SKM-1 (cell line): ENCODE measurements around the gene RASAL2.
"Not testable (repeated sequence)": the region's sequence is repeated elsewhere in the genome, so short reads cannot be mapped to it uniquely, and the experiment has no call there.

Experiments
- DNase-seq: peaks from one replicate; lab custom pipeline; 2025; ENCODE audit not compliant: unreplicated experiment; lab: John Stamatoyannopoulos, UW

Gene RASAL2

GRCh38 chr1:178273707-178274410 lies 180.0 kb downstream of the RASAL2 start:
- peak; percentile 60 for DNase-seq

- DNase-seq, result no peak
Observed at GRCh38 chr1:178275049-178275448, 181.1 kb downstream of the RASAL2 start.

GRCh38 chr1:178275553-178275952 lies 181.6 kb downstream of the RASAL2 start:
- no peak for DNase-seq

GRCh38 chr1:178277793-178278530 lies 184.1 kb downstream of the RASAL2 start:
- peak; percentile 98 for DNase-seq

GRCh38 chr1:178278916-178279686 lies 185.2 kb downstream of the RASAL2 start:
- no peak for DNase-seq

- DNase-seq, result peak; percentile 75
Observed at GRCh38 chr1:178282949-178283367, 189.1 kb downstream of the RASAL2 start.

GRCh38 chr1:178283409-178283808 lies 189.5 kb downstream of the RASAL2 start:
- peak; percentile 75 for DNase-seq

- DNase-seq, result peak; percentile 68
Observed at GRCh38 chr1:178284058-178284457, 190.2 kb downstream of the RASAL2 start.

- DNase-seq, result no peak
Observed at GRCh38 chr1:178291166-178291565, 197.3 kb downstream of the RASAL2 start.

- DNase-seq, result no peak
Observed at GRCh38 chr1:178294654-178295053, 200.8 kb downstream of the RASAL2 start.

GRCh38 chr1:178300352-178300699 lies 206.4 kb downstream of the RASAL2 start:
- DNase-seq, result no peak

GRCh38 chr1:178301141-178301540 lies 207.2 kb downstream of the RASAL2 start:
- no peak for DNase-seq

- no peak for DNase-seq
Observed at GRCh38 chr1:178307264-178307663, 213.4 kb downstream of the RASAL2 start.

- no peak for DNase-seq
Observed at GRCh38 chr1:178308438-178308837, 214.5 kb downstream of the RASAL2 start.

- peak; percentile 94 for DNase-seq
Observed at GRCh38 chr1:178310685-178311105, 216.8 kb downstream of the RASAL2 start.

GRCh38 chr1:178311164-178311563 lies 217.3 kb downstream of the RASAL2 start:
- peak; percentile 18 for DNase-seq

- not testable (repeated sequence) for DNase-seq
Observed at GRCh38 chr1:178320280-178320982, 226.5 kb downstream of the RASAL2 start.

GRCh38 chr1:178323067-178323466 lies 229.2 kb downstream of the RASAL2 start:
- DNase-seq, result no peak

GRCh38 chr1:178324003-178324402 lies 230.1 kb downstream of the RASAL2 start:
- no peak for DNase-seq

- DNase-seq, result no peak
Observed at GRCh38 chr1:178328728-178329127, 234.8 kb downstream of the RASAL2 start.

- no peak for DNase-seq
Observed at GRCh38 chr1:178330153-178330552, 236.2 kb downstream of the RASAL2 start.
